Caco-2 (cell line): ENCODE results near the gene VSX1. TPM values are rescaled to one million over a fixed set of nuclear protein-coding genes. Genes with fewer than 3 reads are reported as not detected.
A peak's percentile ranks its signal among the peaks of the same experiment; 100 is the strongest.

ENCODE experiments used
- BruUV-seq: library from RNA; stranded (reverse); fragments of 400-500 nt; replicated peaks from 2 replicates; lab custom pipeline; 2021; lab: Mats Ljungman, UMichigan
- CTCF ChIA-PET: fragments of 300-600 bp; sonication (Branson Sonifier 250); formaldehyde crosslinking; loops from one replicate; lab custom pipeline; 2022; ENCODE audit warnings: antibody characterized with exemption; lab: Charles Lee
- POLR2A ChIA-PET: fragments of 300-600 bp; sonication (Branson Sonifier 250); formaldehyde crosslinking; loops from one replicate; lab custom pipeline; 2022; ENCODE audit warnings: antibody characterized with exemption; lab: Charles Lee
- DNase-seq, 2 experiments: peaks; one replicate each; pipeline versions ENCODE4 v3.0.0 to v3.0.0-alpha.2; 2020 to 2022
- H3K27me3 ChIP-seq: replicated peaks from 2 replicates; pipeline ENCODE4 v1.6.0; 2011; ENCODE audit warnings: low read length; ENCODE audit not compliant: control insufficient read depth, insufficient read depth
- H3K36me3 ChIP-seq: 2 replicates; pipeline ENCODE4 v1.5.1; 2011; ENCODE audit warnings: low read length; ENCODE audit not compliant: control insufficient read depth, insufficient read depth
- H3K4me1 ChIP-seq: fragments of 250-450 bp; sonication (Bioruptor Pico); 2 replicates; pipeline ENCODE4 v1.5.1; 2020; ENCODE audit warnings: mild to moderate bottlenecking
- H3K4me3 ChIP-seq: 2 replicates; pipeline ENCODE4 v1.5.1; 2011; ENCODE audit warnings: low read depth, mild to moderate bottlenecking, control low read depth, low read length
- H3K9me3 ChIP-seq: fragments of 250-450 bp; sonication (Bioruptor Pico); 2 replicates; pipeline ENCODE4 v1.5.1; 2020; ENCODE audit warnings: mild to moderate bottlenecking, moderate library complexity
- H3K27ac Mint-ChIP-seq: one replicate; pipeline ENCODE4 v1.8.0; 2022; ENCODE audit warnings: mixed read lengths; ENCODE audit not compliant: unreplicated experiment
- H3K27me3 Mint-ChIP-seq: one replicate; pipeline ENCODE4 v1.8.0; 2022; ENCODE audit warnings: mixed read lengths; ENCODE audit not compliant: insufficient read depth, unreplicated experiment
- H3K36me3 Mint-ChIP-seq: one replicate; pipeline ENCODE4 v1.8.0; 2022; ENCODE audit warnings: mild to moderate bottlenecking, mixed read lengths; ENCODE audit not compliant: insufficient read depth, unreplicated experiment
- H3K4me1 Mint-ChIP-seq: one replicate; pipeline ENCODE4 v1.8.0; 2022; ENCODE audit warnings: low read depth, mixed read lengths; ENCODE audit not compliant: unreplicated experiment
- H3K4me3 Mint-ChIP-seq: one replicate; pipeline ENCODE4 v1.8.0; 2022; ENCODE audit warnings: mild to moderate bottlenecking, moderate library complexity, mixed read lengths; ENCODE audit not compliant: unreplicated experiment
- H3K9me3 Mint-ChIP-seq: one replicate; pipeline ENCODE4 v1.8.0; 2022; ENCODE audit warnings: mixed read lengths; ENCODE audit not compliant: unreplicated experiment
- CTCF ChIP-seq, 2 experiments: fragments of 200-600 bp in 1 of 2; IDR thresholded peaks; 1 replicate in 1 of 2; 2 replicates in 1 of 2; pipeline versions ENCODE4 v1.5.1 to v1.8.0; 2011 to 2022; ENCODE audit warnings: antibody characterized with exemption in 1 of 2, control low read depth in 1 of 2, inconsistent platforms in 1 of 2, low read depth in 1 of 2, low read length in 1 of 2, mild to moderate bottlenecking in 1 of 2, moderate library complexity in 1 of 2; ENCODE audit not compliant: insufficient read depth in 1 of 2, severe bottlenecking in 1 of 2, unreplicated experiment in 1 of 2
- intact Hi-C: fragments of 100-400 bp; cut with micrococcal nuclease; formaldehyde crosslinking; loops from one replicate; pipeline ENCODE4 v1.10.0; 2022; ENCODE audit not compliant: unreplicated experiment
- total RNA-seq: library from RNA; stranded (reverse); gene quantifications from 2 replicates; pipeline ENCODE4 v1.2.3, GENCODE V29; 2022

The VSX1 gene
- total RNA-seq, 1 experiment from 2014 or later = not detected

GRCh38 chr20:25030649-25031207 lies 51.2 kb downstream of the VSX1 start:
- Histone ChIP-seq H3K27me3 (no peaks in the 10 kb centered on the region), H3K9me3 (no peaks in the 10 kb centered on the region), H3K4me3 (no peak overlapping the region), H3K4me1 (peaks cover 24% of the 10 kb centered on the region), H3K36me3 (no peaks in the 10 kb centered on the region; the same call in 1 of the 2 replicates)
- Mint-ChIP-seq H3K4me1 (peaks cover 5% of the 10 kb centered on the region), H3K9me3 (no peaks in the 10 kb centered on the region), H3K27me3 (no peaks in the 10 kb centered on the region), H3K4me3 (no peak overlapping the region), H3K36me3 (peaks cover 44% of the 10 kb centered on the region), H3K27ac (peak overlapping the region; percentile 38)
- TF ChIP-seq CTCF (IDR thresholded peaks at IDR 0.05; ENCODE audit: insufficient read depth in 1 of 2, low read depth in 1 of 2, low read length in 1 of 2, severe bottlenecking in 1 of 2, unreplicated experiment in 1 of 2) = no peak
- DNase-seq = no peak
- POLR2A ChIA-PET = interaction anchor here (1.0 to 1.1 kb wide), 3 partner anchors 27 to 37 kb away, joined by 3 read pairs; partner anchors contain the start of gene ACSS1
- BruUV-seq = no TSS peak
- CTCF ChIA-PET = interaction anchor here (0.8 to 1.2 kb wide), 2 partner anchors 14 to 35 kb away, joined by 3 to 9 read pairs; no protein-coding TSS in a partner anchor
- intact Hi-C loops = loop anchor here (1.0 to 2.0 kb wide), 2 partner anchors 13 to 34 kb away; no protein-coding TSS in a partner anchor

- intact Hi-C loops = loop anchor here (2.0 kb wide), 1 partner anchor 35 kb away; no protein-coding TSS in a partner anchor
- Histone ChIP-seq H3K4me3 (no peak overlapping the region), H3K4me1 (peaks cover 24% of the 10 kb centered on the region), H3K27me3 (no peaks in the 10 kb centered on the region), H3K9me3 (no peaks in the 10 kb centered on the region), H3K36me3 (no peaks in the 10 kb centered on the region; the same call in 1 of the 2 replicates)
- Mint-ChIP-seq H3K9me3 (no peaks in the 10 kb centered on the region), H3K27me3 (no peaks in the 10 kb centered on the region), H3K4me1 (peaks cover 5% of the 10 kb centered on the region), H3K27ac (peak overlapping the region; percentile 38), H3K36me3 (peaks cover 39% of the 10 kb centered on the region), H3K4me3 (no peak overlapping the region)
- no peak for TF ChIP-seq CTCF (IDR thresholded peaks at IDR 0.05; ENCODE audit: insufficient read depth in 1 of 2, low read depth in 1 of 2, low read length in 1 of 2, severe bottlenecking in 1 of 2, unreplicated experiment in 1 of 2)
- BruUV-seq = no TSS peak
- no peak for DNase-seq
- POLR2A ChIA-PET = no interaction called here
- CTCF ChIA-PET = no interaction called here
Observed at GRCh38 chr20:25030007-25030648, 51.8 kb downstream of the VSX1 start.

GRCh38 chr20:25025986-25026605 lies 55.8 kb downstream of the VSX1 start:
- Histone ChIP-seq H3K4me3 (no peak overlapping the region), H3K27me3 (no peaks in the 10 kb centered on the region), H3K4me1 (peaks cover 9% of the 10 kb centered on the region), H3K9me3 (no peaks in the 10 kb centered on the region), H3K36me3 (no peaks in the 10 kb centered on the region)
- ChIA-PET POLR2A (no interaction called here), CTCF (no interaction called here)
- Mint-ChIP-seq H3K27ac (no peak overlapping the region), H3K27me3 (no peaks in the 10 kb centered on the region), H3K9me3 (no peaks in the 10 kb centered on the region), H3K4me3 (no peak overlapping the region), H3K36me3 (peaks cover 40% of the 10 kb centered on the region), H3K4me1 (no peaks in the 10 kb centered on the region)
- DNase-seq = peak in 1 of 2 experiments; percentile 14
- no peak for TF ChIP-seq CTCF (IDR thresholded peaks at IDR 0.05; ENCODE audit: insufficient read depth in 1 of 2, low read depth in 1 of 2, low read length in 1 of 2, severe bottlenecking in 1 of 2, unreplicated experiment in 1 of 2)
- no TSS peak for BruUV-seq
- intact Hi-C loops = no loop called here
